Limb (tissue), 2 donors: ENCODE data around the gene TLK2.
A peak's percentile ranks its signal among the peaks of the same experiment; 100 is the strongest.
"Not testable (repeated sequence)": the region's sequence is repeated elsewhere in the genome, so short reads cannot be mapped to it uniquely, and the experiment has no call there.

ENCODE experiments used
- DNase-seq, 2 donors: peaks; one replicate each; pipeline ENCODE4 v3.0.0-alpha.2; 2016; ENCODE audit errors: extremely low spot score in 2 of 2

The TLK2 gene

DNA sequence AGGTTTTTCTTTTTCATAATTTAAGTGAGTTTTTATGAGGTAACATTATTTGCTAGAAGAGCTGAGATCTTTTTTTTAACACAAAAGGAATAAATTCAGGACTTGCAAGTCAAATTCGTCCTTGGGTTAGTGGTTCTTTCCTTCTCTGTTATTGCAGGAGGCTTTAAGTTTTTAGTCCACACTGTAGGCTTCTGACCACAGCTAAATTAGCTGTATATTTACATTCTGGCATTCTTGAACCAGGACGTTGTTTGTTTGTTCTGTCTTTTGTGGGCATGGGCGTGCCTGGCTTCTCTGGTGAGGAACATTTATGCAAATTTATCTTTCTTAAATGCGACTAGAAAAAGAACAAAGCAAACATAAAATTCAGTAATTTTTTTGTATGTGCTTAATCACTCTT lies 80.3 kb downstream of the TLK2 start:
- DNase-seq, result not testable (repeated sequence)

DNA sequence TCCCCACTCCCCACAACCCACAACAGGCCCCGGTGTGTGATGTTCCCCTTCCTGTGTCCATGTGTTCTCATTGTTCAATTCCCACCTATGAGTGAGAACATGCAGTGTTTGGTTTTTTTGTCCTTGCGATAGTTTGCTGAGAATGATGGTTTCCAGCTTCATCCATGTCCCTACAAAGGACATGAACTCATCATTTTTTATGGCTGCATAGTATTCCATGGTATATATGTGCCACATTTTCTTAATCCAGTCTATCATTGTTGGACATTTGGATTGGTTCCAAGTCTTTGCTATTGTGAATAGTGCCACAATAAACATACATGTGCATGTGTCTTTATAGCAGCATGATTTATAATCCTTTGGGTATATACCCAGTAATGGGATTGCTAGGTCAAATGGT lies 82.3 kb downstream of the TLK2 start:
- not testable (repeated sequence) for DNase-seq

DNA sequence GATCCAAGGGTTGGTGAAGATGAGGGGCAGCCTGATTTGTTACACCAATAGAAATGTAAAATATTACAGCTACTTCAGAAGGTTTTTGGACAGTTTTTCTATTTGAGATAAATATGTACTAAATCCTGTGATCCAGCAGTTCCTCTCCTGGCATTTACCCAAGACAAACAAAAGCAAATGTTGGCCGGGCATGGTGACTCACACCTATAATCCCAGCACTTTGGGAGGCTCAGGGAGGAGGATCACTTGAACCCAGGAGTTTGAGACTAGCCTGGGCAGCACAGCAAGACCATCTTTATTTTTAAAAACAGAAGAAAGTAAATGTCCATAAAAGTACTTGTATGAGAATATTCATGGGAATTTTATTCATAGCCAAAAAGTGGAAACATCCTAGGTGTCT lies 84.0 kb downstream of the TLK2 start:
- DNase-seq, result no peak

DNA sequence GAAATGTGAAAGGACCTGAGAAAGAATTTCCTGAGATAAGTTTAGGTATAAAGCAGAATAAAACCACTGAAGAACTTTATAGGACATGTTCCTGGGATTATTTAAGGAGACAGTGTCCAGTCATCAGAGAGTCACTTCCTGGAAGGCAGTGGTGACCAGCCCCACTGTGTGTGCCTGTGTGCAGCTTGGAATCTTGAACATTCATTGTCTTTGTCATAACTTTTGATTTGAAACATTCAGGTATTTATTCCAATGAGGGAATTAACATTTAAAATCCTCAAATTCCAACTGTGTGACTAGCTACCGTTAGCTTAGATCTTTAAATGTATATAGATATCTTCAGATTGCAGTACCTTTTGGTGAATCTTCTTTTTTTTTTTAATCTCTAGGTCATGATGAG lies 87.2 kb downstream of the TLK2 start:
- DNase-seq, result no peak

DNA sequence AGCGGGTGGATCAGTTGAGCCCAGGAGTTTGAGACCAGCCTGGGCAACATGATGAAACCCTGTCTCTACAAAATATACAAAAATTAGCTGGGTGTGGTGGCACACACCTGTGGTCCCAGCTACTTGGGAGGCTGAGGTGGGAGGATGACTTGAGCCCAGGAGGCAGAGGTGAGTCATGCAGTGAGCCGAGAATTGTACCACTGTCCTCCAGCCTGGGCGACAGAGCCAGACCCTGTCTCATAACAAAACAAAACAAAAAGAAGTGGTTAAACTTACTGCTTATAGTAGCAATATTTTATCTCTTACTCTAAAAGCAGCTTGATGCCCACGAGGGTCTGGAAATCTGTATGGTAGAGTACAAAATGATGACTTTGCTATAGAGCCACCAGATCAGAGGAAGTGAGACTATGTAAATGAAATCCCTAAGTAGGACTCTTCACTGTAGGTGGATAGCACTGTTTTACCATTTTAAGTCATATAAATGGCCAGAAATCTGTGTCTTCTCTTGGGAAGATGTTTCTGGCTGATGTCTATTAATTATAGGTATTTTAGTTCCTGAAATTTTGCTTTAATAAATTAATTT lies 88.5 kb downstream of the TLK2 start:
- no peak for DNase-seq

DNA sequence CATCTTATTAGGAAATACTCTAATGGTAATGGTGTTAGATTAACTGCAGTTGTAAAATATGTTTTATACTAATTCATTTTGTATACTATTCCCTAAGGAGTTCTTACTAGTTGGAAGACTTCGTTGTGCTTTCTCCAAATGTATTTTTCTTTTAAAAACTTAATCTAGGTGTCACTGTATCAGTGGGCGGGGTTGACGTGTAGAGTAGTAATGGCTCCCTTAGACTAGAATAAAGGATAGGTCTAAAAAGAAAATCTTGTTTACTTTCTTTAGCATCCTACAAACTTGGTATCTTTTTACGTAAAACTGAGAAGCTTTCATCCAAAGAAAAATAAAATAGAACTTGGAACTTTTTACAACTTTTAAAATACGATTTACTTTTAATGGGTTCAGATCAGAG lies 93.9 kb downstream of the TLK2 start:
- DNase-seq, result no peak

DNA sequence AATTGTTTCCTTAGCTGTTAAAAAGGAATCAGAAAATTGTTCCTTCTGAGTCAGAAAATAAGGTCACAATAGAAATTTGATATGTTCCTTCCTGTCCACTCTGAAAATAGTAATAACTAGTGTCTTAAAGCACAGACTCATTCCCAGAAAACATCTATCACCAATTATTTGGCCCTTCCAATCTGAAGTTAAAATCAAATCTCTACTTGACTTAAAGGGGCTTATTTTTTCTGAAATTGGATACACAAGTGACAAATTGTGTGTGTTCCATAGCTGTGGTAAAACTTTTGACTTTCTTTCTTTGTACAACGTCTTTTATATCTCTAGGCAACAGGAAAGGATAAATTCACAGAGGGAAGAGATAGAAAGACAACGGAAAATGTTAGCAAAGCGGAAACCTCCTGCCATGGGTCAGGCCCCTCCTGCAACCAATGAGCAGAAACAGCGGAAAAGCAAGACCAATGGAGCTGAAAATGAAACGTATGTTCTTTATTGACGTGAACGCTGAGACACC lies 94.3 kb downstream of the TLK2 start:
- DNase-seq, result no peak

DNA sequence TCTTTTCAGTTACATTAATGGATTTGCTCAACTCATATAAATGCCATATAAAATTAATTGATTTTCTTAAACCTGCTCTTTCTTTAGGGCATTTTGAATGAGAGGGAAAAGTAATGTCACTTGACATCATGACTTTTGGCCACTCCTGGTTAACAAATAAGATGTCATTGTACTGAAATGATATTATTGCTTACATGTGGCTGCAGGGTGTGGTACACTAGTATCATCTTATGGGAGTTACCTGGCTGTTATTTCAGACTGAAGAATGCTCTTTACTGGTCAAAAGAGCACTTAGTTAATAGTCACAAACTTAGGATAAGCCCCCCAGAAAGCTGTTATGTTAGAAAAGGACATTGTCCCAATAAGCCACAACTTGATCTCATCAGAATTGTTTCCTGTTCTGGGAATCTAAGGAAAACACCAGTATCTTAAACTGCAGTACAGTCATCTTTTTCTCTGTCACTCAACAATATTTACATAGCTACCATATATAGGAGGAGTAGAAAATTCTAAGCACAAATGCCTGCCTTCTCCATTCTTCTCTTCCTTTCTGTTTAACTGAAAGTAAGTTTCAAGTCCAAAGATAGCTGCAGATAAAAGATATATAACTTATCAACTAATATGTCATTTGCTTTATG lies 95.0 kb downstream of the TLK2 start:
- no peak for DNase-seq

DNA sequence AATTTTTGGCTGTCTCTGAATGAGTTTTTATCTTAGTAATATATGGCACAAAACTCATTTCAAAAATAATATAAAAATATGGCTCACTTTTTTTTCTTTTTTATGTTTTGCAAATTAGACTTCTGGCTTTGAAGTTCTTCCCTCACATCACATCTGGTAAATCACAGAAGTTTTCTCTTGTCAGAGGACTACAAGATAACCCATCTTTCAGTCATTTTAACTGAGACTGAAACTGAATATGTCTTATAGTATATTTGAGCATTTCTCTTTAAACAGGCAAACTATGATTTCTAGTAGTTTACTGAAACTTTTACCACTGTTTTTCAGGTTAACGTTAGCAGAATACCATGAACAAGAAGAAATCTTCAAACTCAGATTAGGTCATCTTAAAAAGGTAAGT lies 97.8 kb downstream of the TLK2 start:
- DNase-seq, result no peak

DNA sequence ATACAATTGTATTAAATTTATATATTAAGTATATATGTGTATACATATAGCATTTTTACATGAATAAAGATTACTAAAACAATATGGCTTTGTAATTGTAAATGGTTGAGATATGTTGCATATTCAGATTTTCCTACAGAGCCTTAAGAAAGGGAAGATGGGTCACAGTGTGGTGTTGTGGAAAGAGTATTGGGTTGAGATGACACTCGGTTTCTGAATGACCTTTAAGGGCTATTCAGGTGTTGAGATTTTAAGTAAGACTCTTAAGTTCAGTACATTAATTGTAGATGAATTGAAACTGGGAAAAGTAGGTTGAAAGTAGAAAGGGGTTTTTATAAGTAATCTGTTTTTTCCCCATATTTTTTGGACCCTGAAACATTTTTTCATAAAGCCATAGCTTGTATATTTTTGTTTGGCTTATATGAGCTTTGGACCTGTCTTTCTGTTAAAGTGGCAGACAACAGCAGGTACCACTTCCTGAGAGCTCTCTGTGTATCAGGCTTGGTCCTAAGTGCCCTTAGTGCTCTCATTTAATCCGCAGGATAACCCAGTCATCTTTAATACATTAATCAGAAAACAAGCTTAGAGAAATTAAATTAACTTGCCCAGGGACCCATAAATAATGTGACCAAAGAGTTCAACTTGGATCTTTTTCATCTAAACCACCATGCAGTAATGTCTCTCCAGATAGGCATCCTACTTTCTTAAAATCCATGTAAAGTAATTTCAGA lies 100.3 kb downstream of the TLK2 start:
- DNase-seq, result no peak

DNA sequence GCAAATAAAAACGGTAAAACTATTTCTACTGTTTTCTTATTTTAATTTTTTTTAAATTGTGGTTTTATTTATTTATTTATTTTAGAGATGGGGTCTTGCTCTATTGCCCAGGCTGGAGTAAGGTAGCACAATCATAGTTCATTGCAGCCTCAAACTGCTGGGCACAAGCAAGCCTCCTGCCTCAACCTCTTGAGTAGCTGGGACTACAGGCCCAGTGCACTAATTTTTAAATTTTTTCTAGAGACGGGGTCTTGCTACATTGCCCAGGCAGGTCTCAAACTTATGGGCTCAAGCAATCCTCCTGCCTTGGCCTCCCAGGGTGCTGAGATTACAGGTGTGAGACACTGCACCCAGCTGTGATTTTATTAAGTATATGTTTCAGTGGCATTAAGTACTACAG lies 102.3 kb downstream of the TLK2 start:
- no peak for DNase-seq

DNA sequence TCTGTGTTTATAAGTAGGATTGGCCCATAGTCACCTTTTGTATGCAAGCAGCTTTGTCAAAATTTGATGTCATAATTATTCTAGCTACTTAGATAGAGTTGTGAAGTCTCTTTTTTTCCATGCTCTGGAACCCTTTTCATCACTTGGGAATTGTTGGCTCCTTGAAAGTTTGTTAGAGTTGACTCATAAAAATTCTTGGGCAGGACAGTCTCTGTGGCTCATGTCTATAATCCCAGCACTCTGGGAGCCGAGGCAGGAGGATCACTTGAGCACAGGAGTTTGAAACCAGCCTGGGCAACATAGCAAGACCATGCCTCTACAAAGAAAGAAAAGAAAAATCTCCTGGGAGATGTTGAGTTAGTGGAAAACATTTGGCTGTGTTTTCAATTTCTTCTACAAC lies 103.1 kb downstream of the TLK2 start:
- no peak for DNase-seq

DNA sequence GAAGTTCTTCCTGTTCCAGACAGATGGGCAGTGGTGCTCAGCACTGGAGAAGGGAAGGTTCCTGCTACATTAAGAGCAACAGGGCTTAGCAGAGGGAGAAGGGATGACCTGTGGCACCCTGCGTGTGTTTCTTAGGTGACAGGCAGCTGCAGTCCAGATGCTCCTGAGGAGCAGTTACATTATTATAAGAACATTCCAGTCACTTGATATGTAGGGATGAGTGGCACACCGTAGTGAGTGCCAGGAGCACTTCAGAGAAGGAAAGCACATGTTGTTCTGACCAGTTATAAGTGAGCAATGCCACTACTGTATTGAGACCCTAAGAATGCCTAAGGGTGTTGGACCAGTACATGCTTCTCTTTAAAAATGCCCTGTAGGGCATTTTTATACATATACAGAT lies 108.9 kb downstream of the TLK2 start:
- no peak for DNase-seq

DNA sequence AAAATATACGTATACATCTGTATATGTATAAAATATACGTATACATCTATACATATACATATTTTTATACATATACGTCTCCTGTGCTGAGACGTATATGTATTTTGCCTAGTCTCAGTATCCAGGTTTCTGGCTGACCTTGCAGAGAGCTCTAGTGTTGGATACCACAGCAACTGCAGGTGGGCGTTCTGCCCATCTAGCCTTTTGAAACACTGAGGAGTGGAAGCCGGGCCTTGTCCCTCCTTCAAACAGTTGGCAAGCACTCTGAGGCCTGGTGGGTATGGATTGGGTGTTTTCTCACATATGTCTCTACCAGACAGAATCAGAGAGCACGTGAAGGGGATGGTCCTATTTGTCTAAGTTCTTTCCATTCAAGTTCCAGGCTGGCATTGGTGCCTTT lies 109.5 kb downstream of the TLK2 start:
- DNase-seq, result no peak

DNA sequence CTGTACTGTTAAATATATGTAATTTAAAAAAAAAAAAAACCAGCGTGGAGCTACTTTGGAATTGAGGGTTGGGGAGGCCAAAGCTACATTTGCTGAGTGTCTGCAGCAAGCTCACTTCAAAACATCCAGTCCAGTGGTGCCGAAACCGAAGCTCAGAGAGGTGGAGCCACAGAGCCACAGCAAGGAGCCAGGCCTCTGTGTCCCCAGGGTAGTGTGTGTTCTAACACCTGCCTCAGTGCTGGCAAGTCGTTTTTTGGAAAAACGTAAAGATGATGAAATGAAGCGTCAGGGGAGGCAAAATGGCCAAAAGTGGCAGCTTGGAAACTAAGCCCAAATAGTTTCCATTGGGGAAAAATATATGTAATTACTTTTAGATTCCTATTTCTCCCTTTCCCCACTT lies 112.7 kb downstream of the TLK2 start:
- peak in 1 of 2 donors; percentile 27 for DNase-seq

DNA sequence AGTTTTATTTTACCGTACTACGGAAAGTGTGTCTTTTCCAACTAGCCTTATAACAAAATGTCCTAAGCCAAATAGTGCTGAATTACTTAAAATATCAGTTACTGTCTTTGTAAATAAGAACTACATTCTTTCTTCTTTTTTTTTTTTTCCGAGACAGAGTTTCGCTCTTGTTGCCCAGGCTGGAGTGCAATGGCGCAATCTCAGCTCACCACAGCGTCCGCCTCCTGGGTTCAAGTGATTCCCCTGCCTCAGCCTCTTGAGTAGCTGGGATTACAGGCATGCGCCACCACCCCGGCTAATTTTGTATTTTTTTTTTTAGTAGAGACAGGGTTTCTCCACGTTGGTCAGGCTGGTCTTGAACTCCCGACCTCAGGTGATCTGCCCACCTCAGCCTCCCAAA lies 113.2 kb downstream of the TLK2 start:
- DNase-seq, result not testable (repeated sequence)

DNA sequence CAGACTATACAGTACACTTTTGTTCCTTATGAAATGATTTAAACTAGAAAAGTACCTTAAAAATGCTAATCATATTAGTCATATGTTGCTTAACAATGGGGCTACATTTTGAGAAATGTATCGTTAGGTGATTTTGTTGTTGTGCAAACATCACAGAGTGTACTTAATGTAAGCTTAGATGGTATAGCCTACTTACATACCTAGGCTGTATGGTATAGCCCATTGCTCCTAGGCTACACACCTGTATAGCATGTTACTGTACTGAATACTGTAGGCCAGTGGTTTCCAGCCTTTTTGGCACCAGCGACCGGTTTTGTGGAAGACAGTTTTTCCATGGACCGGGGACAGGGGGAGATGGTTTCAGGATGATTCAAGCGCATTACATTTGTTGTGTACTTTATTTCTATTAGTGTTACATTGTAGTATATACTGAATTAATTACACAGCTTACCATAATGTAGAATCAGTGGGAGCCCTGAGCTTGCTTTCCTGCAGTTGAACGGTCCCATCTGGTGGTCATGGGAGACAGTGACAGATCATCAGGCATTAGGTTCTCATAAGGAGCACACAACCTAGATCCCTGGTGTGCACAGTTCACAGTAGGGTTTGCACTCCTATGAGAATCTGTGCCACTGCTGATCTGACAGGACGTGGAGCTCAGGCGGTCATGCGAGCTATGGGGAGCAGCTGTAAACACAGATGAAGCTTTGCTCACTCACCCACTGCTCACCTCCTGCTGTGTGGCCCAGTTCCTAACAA lies 113.9 kb downstream of the TLK2 start:
- DNase-seq, result no peak

DNA sequence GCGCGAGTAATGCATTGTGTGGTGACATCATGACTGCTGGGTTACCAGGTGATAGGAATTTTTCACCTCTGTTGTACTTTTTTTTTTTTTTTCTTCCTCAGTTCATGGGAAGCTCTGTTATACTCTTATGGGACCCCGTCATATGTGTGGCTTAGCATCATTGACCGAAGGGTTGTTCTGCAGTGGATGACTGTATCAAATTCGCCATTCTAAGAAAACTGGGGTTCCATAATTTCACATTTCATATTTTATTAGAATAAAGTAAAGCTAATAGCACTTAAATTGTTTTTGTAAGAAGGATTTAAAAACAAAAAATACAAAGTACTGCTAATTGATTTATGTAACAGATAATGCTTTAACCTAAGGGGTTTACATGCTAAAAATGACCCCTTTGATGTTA lies 116.9 kb downstream of the TLK2 start:
- DNase-seq, result no peak

DNA sequence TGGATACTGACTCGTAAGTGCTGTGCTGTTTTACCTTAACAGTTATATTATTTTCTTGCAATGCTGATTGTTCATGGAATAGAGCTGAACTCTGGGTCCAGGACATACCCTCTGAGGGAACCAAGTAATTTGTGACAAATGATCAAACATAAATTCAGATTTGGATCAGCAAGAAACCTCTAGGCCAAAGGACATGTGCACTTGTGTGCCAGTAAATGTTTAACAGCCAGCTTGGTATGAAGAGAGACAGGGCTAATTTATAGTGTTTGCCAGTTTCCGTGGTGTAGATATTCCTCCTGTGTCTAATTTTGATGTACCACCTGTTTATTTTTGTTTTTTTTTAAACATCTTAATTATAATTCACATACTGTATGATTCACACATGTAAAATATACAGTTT lies 118.0 kb downstream of the TLK2 start:
- DNase-seq, result no peak

DNA sequence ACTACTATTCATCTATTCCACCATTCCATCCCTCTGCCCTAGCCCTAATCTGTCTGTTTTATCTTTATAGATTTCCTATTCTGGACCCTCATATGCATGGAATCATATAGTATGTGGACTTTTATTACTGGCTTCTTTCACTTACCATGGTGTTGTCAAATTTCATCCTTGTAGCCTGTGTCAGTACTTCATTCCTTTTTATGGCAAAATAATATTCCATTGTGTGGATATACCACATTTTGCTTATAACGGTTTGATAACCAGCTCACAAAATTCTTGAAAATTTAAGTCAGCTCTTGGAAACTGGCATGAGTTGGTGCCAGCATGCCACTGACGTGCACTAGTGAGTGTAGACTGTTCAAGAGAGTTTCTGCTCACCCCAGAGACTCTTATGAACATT lies 118.5 kb downstream of the TLK2 start:
- no peak for DNase-seq

DNA sequence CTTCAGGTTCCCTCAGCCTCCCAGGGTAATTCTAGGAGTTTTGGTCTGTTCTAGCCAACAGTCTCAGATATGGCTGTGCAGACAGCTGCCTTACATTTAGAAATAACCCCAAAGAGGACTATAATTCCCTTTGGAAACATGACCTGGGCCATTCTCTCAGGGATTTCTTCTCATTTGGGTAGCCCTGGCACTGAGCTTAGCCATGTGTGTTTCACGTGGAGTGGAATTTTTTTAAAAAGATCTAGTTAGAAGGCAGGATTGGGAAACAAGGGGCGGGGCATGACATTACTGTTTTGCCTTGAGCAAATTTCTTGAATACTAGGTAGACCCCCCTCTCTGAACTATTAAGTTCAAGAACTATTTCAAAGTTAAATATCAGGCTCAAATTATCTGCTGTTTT lies 119.3 kb downstream of the TLK2 start:
- no peak for DNase-seq

DNA sequence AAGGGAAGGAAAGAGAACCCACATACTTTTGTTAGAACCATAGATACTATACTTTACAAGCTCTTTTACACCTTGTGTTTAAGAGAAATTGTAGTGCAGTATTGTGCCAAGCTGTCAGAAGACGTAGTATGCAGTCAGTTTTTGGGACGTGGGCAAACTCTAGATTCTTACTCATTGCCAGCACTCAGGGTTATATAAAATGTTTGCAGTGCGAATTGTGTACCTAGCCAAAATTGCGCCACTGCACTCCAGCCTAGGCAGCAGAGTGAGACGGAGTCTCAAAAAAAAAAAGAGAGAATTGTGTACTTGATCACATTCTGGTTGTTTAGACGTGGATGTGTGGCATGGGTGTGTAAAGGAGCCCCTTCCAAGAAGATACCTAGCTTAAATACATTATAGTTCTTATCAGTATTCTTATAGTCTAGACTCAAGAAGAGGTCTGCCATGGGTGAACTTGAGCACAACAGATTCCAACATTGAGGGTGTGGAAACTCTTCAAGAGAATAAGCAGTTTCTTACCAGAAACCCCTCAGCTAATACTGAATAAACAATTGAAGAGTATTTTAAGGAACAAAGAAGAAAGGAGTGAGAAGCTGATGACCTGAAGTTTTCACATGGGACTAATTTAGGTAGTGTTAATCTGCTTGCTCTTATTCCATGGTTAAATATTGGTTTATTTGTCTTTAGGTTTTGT lies 121.5 kb downstream of the TLK2 start:
- DNase-seq, result no peak
